HL-60 (cell line): ENCODE results near the gene LRRC53.

Experiments
- CTCF ChIP-seq: IDR thresholded peaks from one replicate; pipeline ENCODE4 v1.5.1; 2011; ENCODE audit warnings: low read length, control low read depth, inconsistent platforms; ENCODE audit not compliant: insufficient read depth
- GABPA ChIP-seq: IDR thresholded peaks from 2 replicates; pipeline ENCODE4 v1.6.1; 2012; ENCODE audit warnings: low read depth
- POLR2AphosphoS5 ChIP-seq: IDR thresholded peaks from 2 replicates; pipeline ENCODE4 v1.6.1; 2012; ENCODE audit warnings: low read depth
- SPI1 ChIP-seq: IDR thresholded peaks from 2 replicates; pipeline ENCODE4 v1.6.1; 2012; ENCODE audit warnings: low read depth, mild to moderate bottlenecking, borderline replicate concordance

GRCh38 chr1:74523873-74524480 is 11.6 kb upstream of the LRRC53 start:
- TF ChIP-seq CTCF (no peak), POLR2AphosphoS5 (no peak), SPI1 (no peak), GABPA (no peak)
